IPS-NIHi7 (cell line): Measurements from ENCODE around the gene CBX8.
A peak's percentile ranks its signal among the peaks of the same experiment; 100 is the strongest.

Source experiments
- DNase-seq: peaks from one replicate; pipeline ENCODE4 v3.0.0; 2012; ENCODE audit warnings: mixed read lengths; ENCODE audit errors: extremely low spot score

The CBX8 gene

DNA sequence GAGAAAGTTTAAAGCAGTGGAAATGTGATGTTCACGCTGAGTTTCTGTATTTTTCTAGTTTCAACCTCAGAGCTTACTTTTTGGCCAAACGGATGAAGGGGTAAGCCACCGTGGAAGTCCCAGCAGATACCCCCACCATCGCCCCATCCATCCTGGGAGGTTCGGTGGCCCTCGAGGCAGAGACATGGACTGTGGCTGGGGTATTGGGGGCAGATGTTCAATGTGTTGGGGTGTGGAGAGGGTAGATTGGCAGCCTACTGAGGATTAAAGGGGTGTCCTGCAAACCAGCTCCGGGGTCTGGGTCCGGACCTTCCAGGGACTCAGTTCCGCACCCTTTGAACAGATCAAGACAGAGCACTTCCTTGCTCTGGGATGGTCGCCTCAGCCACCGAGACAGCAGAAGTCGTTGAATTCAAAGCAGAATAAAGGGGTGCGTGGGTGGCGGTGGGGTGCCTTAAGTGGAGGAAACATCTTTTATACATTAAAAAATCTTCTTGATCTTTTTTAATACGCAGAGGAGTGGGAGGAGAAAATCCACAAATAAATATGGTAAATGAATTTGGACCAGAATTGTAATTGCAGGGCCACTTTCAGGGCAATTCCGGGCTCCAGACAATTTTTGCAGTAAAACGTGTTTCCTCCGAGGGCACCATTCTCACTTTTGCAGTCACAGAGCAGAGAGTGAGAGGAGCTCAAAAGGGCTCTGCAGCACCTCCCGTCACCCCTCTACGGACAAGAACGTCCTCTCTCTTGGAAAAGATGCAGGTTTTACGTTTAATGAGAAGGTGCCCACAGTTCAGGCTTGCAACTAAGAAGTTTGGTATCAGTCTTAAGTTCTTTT lies 8.2 kb upstream of the CBX8 start:
- DNase-seq, result no peak

DNA sequence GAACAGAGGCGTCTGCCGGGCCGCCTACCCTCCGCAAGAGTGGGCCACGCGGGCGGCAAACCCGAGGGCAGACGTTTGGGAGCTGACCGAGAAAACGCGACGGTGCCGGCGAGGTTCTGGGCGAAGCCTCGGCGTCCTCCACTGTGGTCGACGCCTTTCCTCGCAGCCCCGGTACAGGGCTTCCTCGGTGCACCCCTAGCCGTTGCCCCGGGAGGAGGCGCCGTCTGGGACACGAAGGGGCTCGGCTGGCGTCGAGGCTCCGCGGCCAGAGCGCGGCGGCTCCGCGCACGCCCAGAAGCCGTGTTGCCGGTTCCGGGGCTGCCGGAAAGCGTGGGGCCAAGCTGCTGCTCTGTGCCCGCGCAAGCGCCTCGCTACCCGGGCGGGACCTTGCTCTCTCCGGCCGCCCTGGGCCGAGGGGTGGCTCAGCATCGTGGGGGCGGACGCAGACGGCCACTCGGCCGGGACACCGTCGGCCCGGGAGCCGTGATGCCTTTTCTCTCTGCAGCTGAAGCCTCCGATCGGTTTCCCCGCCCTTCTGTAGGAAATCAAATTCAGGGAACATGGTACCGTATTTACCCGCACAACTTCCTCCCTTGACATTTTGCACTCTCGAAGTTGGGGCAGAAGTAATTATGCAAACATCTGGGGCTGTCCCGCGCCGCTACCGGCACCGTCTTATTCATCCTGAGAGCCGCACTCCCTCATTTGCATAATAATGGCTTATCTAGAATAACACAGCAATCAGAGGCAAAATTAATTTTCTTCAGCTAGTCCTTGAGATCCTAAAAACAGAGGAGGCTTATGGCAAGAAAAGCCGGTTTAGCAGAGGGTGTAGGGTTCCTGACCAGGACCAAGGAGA lies 7.3 kb upstream of the CBX8 start:
- no peak for DNase-seq

GRCh38 chr17:79803421-79803996 lies 6.6 kb upstream of the CBX8 start:
- DNase-seq, result no peak

GRCh38 chr17:79802736-79803420 lies 6.0 kb upstream of the CBX8 start:
- DNase-seq, result no peak

GRCh38 chr17:79802039-79802735 lies 5.3 kb upstream of the CBX8 start:
- DNase-seq, result no peak

DNA sequence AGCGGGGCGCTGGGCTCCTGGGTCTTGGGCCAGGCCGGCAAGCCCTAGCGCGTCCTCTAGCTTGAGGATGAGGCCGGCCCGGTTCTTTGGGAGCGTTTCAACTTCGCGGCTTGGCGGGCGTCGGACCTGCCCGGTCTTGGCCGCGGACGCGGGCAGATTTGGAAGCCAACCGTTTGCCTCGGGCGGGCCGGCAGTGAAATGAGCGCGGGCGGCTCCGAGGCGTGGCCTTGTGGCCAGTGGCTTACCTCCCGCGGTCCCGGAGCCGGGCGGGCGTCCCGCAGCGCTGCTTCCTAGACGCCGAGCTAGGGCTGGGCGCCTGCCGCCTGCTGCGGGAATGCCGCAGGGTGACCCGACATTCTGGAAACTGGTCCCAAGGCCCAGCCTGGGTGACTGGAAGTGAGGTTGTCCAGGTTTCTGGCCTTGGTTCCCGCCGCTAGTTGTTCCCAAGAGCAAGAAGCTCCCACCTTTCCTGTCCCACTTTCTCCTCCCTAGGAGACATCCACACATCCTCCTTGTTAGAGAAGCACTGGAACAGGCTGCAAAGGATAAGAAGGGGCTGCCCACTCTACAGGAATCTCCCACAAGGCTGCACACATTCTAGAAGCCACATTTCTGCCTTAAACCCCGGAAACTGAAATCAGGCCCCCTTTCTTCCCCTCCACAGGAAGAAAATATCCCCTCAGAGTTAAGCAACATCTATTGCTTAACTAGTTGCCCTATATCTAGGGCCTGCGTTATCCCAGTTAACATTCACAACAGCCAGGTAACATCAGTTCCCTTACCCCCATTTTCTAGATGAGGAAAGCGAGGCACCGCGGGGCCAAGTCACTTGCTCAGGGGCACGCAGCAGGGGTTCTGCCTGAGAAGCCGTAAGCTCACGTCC lies 4.5 kb upstream of the CBX8 start:
- DNase-seq, result no peak

DNA sequence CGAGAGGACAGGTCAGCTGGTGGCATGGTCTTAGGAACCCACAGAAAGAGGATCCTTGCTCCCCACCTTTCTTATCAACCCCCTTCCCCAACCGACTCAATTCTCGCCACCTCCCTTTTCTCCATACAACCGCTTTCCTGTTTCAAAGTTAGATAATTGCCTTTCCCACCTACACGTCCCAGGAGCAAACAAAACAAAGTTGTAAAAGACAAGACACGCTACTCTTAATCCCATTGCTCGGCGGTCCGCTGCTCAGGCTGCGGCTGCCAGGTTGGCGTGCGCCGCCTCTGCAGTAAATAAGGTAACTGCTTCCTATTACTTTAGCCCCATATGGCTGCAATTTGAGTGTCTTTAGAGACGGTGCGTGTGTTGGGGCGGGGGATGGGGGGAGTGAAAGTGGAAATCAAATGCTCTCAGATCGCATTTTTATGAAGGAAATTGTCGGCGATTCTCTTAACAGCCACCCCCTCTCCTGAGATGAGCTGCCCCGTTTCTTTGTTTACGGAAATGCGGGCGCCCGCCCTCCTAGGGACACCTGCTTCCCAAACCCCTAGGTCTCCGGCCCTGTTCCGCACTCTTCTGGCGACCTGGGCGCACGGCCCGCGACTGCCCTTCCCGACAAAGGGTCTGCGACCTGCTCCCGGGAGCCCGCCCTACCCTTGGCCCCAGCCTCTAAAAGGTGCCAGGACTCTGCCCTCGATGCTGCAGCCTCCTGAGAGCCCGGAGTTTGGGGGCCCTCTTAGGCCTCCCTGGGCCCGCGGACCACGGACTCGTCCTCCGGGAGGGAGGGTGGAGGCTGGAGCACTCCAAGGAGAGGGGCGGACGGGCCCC lies 3.7 kb upstream of the CBX8 start:
- DNase-seq, result no peak

DNA sequence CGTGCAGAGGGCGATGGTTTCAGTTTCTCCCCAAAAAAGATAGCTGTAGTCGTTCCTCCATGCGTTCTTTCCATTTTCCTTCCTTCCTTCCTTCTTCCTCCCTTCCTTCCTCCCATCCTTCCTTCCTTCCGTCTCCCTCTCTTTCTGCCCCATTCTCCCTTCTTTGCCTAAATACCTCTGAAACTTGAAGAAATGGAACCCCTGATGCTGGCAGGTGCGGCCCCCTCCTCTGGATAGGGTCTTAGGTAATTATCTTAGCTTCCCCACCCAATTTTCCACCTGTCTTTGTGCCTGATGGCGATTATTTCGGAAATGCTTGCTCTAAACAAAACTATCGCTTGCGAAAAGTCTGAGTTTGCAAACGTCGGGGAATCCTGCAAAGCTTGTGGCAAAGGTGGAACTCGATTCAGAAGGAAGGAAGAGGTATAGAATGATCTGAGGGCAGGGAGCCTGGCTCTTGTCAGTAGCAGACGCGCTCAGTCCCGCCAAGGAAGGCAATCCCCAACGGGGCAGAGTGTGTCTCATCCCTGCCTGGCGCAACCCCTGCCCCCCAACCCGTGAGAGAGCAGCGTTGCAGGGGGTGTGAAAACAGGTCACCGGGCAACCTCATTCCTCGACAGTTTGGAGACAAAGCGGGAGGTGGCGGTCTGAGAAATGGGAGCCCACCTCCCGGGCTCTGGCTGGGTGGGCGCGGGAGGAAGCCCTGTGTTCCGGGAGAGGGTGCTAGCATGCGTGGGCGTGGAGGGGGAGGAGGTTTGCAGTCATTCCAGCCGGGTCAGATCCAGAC lies 2.9 kb upstream of the CBX8 start:
- no peak for DNase-seq

DNA sequence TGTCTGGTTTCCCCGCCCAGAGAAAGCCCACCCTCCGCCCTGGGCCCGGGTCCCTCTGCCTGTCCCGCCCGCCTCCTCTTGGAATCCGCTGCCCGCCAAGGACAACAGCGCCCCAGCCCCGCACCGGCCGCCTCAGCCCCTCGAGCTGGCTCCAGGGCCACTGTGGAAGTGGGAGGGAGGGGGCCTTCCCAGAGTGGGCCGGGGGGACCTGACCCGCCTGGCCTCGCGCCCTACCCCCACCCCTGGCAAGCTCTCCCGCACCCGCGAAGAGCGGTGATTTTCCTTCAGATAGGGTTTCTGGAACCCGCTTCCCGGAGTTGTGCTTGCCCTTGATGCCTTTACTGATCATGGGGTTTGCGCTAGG lies 2.3 kb upstream of the CBX8 start:
- DNase-seq, result no peak

DNA sequence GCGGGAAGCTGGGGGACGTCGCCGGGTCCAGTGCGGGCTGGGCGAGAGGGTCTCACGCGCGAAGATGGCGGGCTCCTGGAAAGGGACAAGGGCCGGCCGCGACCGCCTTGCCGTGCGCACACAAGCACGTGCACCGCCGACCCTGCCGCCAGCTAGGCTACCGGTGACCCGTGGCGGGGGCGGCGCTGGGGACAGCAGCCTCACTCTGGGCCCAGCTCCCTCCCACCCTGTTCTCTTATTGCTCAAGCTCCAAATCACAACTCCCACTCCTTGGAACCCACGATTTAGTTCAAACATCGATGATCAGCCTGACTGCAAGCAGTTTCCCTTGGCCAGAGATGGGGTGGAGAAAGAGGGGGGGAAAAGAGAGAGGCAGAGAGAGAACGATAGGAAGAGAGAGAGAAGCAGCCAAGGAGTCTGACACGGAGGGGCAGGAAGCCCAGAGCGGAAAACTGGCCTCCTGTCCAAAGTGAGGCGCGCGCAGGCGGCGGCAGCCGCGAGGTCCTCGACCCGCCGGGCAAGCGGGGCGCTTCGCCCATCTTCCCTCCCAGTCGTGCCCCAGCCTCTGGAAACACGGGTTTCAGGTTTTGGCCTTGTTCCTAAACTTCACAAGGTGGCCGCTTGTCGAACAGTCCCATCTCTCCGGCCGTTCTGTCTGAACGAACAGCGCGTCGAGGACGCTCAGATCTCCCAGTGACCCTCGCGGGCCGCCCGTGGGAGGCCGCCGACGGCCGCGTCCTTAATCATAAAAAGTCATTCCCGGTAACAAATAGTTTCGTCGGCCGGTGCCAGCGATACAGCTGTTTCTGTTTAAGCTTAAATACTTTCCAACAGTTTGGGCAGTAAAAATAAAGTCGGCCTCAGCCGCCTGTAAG lies 1.7 kb upstream of the CBX8 start:
- no peak for DNase-seq

DNA sequence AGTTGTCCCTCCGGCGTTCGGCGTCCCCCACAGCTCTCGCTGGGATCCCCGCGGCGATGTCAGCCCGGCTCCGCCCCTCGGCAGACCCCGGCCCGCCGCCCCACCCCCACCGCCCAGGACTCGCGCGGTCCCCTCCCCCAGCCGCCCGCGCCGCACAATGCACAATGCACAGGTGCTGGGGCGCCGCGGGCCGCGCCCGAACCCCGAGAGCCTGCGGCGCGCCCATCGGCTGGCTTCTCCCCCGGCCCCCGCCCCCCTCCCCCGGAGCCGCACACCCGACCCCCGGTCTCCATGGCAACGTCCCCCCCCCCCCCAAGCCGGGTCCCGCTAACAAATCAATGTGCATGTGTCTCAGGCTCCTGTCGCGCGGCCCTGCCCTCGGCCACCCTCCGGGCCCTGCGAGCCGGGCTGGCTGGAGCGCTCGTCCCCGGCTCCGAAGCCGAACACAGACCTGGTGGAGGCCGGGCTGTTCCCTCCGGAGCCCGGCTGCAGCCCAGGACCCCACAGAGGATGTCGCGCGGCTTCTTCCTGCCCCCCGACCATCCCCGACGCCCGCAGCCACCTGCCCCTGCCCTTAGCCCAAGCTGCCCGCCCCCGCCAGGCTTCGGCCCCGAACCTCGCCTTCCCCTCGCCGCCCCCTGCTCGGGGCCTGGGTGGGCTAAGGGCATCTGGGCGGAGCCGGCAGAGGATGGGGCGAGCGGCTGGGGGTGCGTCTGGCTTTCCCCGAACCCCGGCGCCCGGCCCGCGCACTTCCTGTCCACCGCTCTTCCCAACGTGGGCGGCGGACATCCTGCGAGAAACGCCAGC lies 818 bp upstream of the CBX8 start:
- no peak for DNase-seq

DNA sequence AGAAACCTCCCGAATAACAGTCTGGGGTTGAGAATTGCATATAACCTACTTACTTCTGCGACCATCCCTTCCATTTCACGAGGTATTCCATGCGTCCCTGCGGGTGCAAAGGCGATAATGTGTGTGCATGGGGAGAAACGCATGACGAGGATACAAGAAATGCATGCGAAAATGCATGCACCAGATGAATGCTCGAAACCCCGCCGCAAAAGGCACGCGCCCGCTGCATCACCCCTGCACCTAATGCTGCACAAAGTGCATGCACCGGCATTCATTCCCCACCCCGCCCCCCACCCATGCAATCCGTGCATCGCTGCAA lies 474 bp downstream of the CBX8 start:
- DNase-seq, result no peak

GRCh38 chr17:79795795-79796443 lies 958 bp downstream of the CBX8 start:
- no peak for DNase-seq

DNA sequence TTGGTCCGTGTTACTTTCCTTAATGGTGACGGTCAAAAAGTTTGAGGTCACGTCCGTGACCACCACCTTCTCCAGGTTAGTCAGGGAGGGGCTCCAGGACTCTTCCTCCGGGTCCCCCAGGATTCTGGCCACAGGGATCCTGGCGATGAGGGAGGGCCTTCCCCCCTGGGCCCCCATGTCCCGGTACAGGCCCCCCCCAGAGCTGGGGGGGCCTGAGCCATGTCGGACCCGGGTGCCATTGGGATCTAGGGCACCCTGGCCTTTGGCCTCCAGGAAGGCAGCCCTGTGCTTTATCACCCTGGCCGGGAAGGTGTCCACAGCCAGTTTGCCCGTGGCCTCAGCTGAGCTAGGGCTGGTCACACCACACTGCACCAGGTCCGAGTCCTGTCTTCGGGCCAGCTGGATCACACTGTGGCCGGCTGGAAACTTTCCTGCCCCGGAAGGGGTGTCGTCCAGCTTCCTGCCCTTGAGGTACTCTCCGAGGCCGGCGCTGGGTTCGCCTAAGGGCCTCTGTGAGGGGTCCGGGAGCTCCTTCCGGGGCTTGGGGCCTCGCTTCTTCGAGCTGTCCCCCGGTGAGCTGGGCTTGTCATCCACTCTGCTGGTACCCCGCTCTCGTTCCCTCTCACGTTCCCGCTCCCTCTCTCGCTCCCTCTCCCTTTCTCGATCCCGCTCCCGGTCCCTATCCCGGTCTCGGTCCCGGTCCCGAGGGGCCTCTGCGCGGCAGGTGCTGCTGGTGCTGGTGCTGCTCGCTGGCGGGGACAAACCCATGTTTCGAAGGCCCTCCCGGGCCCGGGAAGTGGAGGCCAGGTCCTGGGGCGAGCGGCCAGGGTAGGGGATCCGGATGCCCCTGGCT lies 2.0 kb downstream of the CBX8 start:
- DNase-seq, result no peak

DNA sequence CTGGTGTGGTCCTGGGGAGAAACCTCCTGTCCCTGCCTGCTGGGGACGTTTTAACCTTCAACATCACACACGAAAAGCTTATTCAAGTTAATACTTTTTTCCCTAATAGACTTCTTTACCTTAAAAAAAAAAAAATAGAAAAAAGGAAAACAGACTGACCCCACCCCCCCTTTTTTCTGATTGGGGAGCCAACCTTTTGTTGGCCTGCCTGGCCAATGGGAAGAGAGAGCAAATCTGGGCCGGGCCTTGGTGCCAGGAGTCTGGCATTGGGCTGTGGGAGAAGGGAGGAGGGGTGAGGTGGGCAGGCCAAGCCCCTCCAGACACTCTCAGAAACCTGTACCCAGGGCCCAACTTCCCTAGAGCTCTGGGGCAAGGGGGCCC lies 3.0 kb downstream of the CBX8 start:
- DNase-seq, result peak; percentile 70
